Measurements from ENCODE around the gene HSF2BP.

- TF ChIP-seq, protein P1, sequence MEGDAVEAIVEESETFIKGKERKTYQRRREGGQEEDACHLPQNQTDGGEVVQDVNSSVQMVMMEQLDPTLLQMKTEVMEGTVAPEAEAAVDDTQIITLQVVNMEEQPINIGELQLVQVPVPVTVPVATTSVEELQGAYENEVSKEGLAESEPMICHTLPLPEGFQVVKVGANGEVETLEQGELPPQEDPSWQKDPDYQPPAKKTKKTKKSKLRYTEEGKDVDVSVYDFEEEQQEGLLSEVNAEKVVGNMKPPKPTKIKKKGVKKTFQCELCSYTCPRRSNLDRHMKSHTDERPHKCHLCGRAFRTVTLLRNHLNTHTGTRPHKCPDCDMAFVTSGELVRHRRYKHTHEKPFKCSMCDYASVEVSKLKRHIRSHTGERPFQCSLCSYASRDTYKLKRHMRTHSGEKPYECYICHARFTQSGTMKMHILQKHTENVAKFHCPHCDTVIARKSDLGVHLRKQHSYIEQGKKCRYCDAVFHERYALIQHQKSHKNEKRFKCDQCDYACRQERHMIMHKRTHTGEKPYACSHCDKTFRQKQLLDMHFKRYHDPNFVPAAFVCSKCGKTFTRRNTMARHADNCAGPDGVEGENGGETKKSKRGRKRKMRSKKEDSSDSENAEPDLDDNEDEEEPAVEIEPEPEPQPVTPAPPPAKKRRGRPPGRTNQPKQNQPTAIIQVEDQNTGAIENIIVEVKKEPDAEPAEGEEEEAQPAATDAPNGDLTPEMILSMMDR (IDR thresholded peaks at IDR 0.05), result no peak
- TF ChIP-seq POLR2A (IDR thresholded peaks at IDR 0.05), result no peak
Measured at GRCh38 chr21:43588957-43589356, 70.3 kb downstream of the HSF2BP start.
